ENCODE results near the gene BICC1.

GRCh38 chr10:58567652-58568051, 55.0 kb downstream of the BICC1 start:
- TF ChIP-seq SUZ12 (IDR thresholded peaks at IDR 0.05; ENCODE audit: low read depth, low read length) = no peak
- no peak for TF ChIP-seq MIER3 (CRISPR knock-in tag; IDR thresholded peaks at IDR 0.05; ENCODE audit: borderline replicate concordance)
